PC-9 (cell line): ENCODE results near the gene RINL.
"Not testable (repeated sequence)": the region's sequence is repeated elsewhere in the genome, so short reads cannot be mapped to it uniquely, and the experiment has no call there.

Experiments
- EZH2 ChIP-seq: fragments of 200-600 bp; sonication (generic); IDR thresholded peaks from 2 replicates; pipeline ENCODE4 v1.8.0; 2017; ENCODE audit warnings: antibody characterized with exemption, low read depth
- TF ChIP-seq, protein P1 (sequence below): fragments of 200-600 bp; sonication (generic); conservative IDR thresholded peaks from 2 replicates; pipeline ENCODE4 v1.6.1; 2017; ENCODE audit warnings: mixed run types, antibody characterized with exemption, mild to moderate bottlenecking, moderate library complexity

DNA sequence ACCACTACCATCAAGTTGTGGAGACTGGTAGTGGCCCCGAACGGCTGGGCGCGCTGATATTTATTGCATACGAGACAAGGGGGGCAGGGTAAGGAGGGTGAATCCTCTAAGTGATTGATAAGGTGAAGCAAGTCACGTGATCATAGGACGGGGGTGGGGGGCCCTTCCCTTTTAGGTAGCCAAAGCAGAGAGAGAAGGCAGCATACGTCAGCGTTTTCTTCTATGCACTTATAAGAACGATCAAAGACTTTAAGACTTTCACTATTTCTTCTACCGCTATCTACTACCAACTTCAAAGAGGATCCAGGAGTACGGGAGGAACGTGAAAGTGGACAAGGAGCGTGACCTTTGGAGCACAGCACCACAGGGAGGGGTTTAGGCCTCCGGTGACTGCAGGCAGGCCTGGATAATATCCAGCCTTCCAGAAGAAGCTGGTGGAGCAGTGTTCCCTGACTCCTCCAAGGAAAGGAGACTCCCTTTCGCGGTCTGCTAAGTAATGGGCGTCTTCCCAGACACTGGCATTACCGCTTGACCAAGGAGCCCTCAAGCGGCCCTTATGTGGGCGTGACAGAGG is 18.4 kb downstream of the RINL start:
- TF ChIP-seq, protein P1, sequence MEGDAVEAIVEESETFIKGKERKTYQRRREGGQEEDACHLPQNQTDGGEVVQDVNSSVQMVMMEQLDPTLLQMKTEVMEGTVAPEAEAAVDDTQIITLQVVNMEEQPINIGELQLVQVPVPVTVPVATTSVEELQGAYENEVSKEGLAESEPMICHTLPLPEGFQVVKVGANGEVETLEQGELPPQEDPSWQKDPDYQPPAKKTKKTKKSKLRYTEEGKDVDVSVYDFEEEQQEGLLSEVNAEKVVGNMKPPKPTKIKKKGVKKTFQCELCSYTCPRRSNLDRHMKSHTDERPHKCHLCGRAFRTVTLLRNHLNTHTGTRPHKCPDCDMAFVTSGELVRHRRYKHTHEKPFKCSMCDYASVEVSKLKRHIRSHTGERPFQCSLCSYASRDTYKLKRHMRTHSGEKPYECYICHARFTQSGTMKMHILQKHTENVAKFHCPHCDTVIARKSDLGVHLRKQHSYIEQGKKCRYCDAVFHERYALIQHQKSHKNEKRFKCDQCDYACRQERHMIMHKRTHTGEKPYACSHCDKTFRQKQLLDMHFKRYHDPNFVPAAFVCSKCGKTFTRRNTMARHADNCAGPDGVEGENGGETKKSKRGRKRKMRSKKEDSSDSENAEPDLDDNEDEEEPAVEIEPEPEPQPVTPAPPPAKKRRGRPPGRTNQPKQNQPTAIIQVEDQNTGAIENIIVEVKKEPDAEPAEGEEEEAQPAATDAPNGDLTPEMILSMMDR: not testable (repeated sequence)
- not testable (repeated sequence) for TF ChIP-seq EZH2
